NCI-H524 treated with DMSO at 0.1 percent for 48 hours (cell line): ENCODE data around the gene IRF2BP2.

ENCODE experiments used
- DNase-seq: peaks from one replicate; lab custom pipeline; 2025; lab: John Stamatoyannopoulos, UW

IRF2BP2 gene

DNA sequence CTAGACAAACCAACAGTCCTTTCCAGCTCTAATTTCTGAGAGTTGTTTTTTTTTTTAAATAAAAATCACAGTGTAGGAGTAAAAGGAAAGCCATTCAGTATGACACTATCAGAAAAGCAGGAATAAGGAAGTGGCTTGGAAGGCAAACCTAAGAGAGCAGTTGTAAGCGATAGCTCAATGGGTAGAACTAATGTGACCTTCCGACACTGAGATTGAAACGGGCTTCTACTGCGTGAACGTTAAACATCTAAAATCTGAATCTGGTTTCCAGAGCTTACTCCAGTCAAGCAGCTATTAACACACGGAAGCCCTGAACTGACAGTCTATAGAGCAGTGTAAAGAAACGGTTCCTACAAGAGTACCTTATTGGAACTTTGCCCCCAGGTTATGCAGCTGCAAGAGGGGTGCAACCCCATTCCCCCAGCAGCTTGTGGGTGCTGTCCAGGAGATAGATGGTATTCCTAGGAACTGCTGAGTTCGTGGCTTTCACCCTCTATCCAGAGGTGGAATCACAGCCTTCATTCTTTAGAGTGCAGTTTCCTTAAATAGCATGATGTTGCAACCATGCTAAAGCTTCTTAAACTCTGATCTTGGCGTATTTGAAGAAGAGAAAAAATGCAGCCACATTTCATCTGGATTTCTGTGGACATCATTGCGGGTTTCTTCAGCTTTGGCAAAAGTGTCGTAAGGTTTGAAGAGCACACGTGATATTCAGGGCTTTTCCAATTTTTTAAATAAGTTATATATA lies 3.3 kb upstream of the IRF2BP2 start:
- DNase-seq = peak; percentile 29

DNA sequence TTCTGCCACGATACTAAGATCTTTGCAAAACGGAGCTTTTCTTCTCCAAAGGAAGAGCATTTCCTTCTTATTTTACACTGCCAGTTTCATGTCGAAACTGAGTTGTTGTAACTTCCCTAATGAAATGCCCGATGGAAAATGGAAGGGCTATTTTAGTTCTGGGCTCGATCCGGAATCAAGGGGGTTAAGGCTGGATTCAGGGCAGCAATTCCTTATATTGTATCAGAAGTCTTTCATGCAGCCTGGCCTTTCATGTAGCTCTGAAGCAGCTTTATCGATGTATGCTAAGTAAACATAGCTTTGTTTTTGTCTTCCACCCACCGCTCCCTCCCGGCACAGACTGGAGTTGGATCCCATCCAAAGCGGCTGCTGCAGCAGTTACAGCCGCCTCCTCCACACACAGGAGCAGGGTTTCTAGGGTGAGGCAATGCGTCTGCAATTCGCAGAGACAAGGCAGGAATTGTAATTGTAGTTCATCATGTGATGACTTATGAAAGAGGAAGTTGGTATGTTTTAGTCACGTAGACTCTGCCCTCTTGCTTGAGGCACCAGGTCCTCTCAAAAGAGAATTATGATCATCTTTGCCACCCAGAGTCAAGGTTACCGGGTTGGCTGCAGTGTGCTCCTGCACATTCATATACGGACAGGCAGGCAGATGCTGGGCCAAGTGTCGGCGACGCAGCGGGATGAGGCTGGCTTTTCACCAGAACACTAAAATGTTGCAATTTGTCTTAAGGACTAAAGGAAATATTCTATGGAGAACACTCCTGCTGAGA lies 2.6 kb upstream of the IRF2BP2 start:
- peak; percentile 48 for DNase-seq

DNA sequence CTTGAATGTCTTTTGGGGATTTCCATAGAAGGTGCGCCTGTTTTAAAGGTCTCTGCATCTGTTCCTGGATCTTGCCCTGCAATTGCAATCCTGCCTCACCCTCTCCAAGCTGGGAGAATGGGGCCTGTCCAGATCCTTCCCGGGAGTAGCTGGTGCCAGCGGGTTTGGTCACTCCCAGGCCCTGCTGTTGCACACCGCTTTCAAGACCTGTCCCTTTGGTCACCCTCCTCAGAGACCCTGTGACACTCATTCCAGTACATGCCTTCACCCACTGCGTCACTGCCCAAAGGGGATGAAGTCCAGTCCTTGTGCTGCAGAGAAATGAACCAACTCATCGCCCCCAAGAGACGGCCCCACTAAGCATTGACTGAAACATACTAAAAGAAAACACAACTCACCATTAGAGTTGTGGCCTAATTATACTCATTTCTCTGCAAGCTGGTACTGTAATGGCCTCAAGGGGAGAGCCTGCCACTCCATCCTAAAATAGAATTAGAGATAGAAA lies 1.9 kb upstream of the IRF2BP2 start:
- DNase-seq = no peak

DNA sequence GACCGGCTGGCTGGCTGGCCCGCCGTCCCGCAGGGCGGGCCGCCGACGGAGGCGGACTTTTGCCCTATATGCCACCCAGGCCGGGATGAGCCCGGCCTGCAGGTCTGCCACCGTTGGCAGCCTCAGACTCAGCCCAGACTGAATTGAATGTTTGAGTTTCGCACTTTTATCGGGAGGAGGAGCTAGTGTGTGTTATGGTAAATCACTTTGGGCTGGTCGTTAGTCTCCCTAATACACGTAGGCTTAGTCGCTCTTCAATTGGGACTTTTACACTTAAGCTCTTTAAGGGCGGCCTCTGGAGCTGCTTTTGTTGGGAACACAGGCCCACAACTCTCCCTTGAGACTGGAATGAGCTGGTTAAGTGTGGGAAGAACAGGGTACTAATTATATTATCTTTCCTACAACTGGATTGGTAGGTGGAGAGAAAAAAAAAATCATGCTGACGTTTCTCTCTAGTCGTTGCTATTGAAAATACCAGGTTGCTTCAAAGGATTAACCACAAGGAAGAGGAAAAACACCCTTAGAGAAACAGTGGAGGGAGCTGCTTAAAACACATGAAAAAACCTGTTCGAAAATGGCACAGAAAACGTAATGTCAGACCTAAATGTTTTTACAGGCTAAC lies 1.4 kb upstream of the IRF2BP2 start:
- DNase-seq = peak; percentile 94

DNA sequence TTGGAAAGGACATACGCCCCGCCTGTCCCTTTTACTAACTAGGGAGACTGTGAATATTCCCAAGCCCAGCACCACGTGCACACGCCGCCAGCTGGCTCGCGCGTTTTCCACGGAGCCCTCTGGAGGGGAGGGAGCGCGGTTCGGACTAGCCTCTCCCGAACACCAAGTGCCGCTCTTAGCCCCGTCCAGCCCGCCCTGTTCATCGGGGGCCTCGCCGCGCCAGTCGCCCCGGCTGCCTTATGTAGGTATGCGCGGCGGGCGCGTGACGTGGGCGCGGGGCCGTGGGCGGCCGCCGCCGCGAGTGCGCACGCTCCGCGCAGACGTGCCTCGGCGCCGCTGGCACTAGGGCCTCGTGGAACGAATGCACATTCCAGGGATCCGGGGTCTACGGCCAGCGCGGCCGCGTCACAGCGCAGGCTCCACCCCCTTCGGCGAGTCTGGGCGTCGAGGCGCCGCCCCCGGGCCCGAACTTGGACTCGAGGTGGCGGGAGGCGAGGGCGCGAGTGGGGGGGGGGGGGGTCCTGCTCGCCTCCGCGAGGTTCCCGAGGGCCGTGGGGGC lies 767 bp upstream of the IRF2BP2 start:
- DNase-seq = peak; percentile 72

DNA sequence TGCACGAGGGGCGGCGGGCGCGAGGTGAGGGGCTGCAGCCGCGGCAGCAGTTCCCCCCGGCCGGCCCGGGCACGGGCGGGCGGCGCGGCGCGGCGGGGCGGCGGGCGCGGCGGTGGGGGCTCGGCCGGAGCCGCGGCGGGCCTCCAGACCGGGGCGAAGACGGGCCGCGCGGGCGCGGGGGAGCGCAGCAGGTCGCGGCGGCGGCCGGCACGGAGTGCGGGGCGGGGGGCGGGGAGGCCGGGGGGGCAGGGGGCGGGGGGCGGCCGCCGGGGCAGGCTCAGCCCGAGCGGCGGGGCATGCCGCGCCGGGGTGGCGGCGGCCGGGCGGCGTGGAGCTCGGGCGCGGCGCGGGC lies 311 bp downstream of the IRF2BP2 start:
- no peak for DNase-seq

DNA sequence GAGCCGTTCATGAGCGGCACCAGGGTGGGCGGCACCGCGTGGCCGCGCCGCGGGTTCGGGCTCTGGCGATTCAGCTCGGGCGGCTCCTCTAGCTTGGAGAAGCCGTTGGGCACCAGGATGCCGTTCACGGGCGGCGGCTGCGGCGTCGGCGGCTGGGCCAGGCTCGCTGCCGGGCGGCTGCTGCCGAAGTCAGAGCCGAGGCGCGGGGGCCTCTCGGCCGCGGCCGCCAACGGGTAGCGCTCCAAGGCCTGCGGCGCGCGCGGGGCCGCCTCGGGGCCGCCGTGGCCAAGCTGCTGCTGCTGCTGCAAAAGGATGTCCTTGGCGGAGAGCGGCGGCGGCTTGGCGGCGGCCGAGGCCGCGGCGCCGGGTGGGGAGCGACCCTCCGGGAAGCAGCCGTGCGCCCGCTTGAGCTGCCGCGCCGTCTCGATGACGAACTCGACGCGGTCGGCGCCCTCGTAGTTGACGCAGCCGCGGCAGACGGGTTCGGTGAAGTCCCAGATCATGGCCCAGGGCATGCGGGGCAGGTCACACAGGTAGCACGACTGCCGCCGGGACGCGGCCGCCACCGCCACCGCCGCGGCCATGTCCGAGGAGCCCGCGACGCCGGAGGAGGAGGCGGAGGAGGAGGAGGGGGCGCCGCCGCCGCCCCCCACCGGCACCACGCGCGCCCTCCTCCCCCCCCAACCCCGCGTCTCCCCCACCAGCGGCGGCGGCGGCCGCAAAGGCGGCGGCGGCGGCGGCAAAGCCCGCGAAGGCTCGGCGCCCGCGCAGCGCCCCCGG lies 877 bp downstream of the IRF2BP2 start:
- no peak for DNase-seq

DNA sequence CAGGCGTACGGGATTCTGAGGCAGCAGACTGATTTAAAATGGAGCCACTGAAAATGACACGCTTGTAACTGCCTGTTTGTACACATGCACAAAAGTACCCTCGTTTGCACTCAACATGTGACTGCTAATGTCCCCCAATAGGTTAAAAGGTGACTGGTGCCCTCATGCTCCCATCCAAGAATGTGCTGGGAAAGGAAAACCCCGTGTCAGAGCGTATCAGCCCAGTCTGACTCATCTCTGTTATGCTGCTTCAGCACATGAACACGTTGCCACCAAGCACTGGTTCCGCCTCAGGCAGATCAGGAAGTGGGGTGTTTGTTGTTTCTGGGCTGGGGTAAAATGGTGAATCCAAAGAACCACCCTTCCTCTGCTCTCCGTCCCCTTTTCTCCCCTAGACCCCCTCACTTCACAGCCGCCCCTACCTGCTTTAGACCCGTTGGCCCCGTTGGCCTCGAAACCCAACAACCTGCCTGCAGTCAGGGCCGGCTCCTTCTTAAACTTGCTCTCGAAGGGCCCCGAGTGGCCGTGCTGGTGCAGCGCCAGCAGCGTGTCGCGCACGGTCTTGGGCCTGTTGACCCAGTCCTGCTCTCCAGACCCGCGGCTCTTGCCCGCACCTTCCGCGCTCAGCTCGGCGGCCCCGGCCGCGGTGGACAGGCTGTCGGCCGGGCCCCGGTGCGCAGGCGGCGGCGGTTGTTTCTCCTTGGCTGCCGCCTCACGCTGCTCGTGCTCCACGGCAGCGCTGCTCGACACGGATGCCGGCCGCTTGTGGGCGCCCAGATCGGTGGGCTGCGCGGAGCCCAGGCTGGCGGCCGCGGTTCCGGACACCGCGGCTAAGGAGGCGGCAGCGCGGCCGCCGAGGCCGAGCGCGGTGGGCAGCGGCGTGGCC lies 1.7 kb downstream of the IRF2BP2 start:
- no peak for DNase-seq

DNA sequence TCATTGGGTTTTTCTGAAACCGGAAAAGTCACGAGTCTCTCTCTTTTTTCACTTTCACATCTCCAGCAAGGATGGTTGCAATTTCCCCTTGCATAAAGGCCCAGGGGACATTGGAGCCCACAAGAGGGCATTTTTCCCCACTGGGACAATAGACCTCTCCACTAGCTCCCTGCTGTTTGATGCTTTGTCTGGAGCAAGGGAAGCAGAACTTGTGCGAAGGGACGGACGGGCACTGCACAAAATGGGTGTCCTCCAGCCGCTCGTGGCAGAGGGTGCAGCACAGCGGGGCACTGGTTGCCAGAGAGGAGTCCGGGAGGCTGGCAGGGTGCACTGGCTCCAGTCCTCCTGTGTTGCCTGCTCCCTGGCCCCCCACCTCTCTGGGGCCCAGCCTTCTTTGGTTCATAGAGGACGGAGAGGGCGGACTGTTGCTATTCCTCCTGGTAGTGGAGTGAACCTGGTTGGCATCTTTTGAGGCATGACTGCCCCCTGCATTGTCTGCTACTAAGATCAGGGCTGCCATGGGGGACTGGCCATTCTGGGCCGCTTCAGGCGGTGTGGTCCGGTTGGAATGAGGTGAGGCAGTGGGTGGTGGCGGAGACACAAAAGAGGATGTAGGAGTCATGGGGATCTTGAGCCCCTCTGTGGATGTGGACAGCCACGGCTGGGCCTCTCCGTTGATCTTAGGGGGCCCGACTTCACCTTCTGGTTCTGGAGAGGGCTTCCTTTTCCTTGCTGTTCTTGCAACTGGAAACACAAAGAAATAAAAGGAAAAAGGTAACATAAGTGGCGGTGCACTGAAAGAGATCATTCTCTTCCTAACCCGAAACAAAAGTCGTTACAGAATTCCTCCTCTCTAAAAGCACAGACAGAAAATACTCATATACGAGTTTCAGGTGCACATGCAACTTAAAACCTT lies 2.6 kb downstream of the IRF2BP2 start:
- DNase-seq = no peak

DNA sequence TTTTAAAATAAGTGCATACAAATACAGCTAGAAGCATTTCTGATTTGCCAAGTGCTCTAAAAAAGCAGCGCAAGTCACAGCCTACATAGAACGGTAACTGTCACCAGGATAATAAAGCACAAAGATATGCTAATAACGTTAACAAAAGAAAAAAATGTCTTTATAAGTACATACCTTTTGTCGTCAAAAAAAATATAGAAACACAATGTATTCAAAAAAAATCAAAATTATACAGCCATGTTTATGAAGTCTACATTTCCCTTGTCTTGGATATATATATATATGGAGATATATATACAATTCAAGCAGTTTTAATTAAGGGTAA lies 3.2 kb downstream of the IRF2BP2 start:
- no peak for DNase-seq

DNA sequence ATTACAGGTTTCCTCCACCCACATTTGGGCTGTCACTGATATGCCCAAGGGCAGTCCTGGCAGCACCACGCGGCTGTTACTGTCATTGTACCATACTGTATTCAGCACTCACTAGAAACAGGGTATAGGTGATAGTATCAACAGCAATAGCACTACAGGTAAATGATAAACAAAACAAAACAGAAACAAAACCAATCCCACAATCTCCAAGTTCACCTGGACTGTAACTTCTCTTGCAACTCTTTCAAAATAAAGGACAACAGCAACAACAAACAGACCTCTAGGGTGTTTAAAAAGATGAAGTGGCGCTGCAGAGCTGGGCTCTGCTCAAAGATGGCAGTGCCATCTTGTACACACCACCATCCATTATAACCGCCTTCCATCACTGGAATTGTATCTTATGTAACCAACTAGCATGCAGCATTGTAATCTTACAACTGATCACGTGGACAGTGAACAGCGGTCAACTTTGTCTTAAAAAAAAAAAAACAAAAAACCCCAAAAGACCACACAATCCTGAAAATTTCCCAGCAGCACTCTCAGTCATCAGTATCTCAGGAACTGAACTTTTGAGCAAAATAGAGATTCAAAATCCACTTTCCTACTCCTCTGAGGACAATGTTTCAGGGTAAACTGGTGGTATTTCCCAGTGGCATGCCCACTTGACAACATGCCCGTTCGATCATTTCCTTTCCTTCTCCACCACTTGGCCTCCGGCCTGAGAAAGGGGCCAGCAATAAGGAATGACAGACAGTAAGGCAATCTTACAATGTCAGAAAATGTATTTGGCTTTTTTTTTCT lies 3.8 kb downstream of the IRF2BP2 start:
- DNase-seq = peak; percentile 67

DNA sequence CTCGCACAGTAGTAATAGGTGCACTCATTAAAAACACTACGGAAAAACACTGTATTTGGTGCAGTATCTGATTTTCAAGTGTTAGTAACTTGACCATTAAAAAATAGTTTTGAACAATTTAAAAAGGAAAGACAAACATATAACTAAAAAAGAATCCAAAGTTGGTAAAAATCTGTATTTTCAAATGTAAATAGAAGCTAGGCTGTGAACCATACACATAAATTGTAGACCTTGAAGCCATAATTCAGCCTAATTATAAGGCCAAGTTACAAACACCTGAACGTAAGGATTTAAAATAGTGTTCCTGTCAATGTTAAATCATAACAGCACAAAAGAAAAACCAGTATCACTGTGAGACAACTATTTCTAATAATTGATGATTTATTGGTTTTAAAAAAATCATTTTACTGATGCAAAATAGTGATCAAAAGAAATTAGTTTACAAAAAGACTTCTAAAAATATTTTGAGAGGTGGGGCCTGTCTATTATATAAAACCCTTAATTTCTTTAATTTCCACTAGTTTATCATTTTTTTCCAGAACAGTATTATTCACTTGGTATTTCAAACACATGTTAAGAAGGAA lies 4.5 kb downstream of the IRF2BP2 start:
- DNase-seq = no peak

DNA sequence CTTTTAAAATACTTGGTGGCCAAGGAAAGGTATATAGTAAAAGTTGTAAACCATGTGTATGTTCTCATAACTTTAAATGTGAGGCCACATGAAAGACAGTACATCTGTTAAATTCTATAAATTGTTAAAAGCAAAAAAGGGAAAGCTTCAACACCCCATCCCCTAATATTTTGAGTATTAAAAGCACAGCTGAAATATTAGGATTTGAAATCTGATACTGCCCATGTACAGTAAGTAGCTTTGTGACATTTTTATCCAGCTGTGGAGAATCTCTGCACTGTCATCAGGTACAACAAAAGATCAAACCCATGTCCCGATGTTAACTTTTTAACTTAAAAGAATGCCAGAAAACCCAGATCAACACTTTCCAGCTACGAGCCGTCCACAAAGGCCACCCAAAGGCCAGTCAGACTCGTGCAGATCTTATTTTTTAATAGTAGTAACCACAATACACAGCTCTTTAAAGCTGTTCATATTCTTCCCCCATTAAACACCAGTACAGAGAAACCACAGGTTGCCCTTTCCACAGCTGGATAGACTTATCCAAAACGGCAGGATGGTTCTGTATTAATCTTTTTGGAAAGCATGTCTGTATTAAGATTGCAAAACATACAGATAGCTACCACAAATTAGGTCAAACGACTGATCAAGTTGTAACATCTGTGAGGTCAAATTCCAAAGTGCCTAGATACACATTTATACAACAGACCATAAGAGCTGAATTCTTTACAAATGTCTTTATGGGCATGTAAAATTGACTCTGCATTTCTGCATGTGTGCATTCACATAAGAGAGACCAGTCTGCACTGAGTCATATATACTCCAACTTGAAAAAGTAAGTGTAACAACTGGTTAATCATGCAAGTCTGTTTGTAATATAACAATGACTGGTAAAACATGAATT lies 5.2 kb downstream of the IRF2BP2 start:
- DNase-seq = peak; percentile 17

DNA sequence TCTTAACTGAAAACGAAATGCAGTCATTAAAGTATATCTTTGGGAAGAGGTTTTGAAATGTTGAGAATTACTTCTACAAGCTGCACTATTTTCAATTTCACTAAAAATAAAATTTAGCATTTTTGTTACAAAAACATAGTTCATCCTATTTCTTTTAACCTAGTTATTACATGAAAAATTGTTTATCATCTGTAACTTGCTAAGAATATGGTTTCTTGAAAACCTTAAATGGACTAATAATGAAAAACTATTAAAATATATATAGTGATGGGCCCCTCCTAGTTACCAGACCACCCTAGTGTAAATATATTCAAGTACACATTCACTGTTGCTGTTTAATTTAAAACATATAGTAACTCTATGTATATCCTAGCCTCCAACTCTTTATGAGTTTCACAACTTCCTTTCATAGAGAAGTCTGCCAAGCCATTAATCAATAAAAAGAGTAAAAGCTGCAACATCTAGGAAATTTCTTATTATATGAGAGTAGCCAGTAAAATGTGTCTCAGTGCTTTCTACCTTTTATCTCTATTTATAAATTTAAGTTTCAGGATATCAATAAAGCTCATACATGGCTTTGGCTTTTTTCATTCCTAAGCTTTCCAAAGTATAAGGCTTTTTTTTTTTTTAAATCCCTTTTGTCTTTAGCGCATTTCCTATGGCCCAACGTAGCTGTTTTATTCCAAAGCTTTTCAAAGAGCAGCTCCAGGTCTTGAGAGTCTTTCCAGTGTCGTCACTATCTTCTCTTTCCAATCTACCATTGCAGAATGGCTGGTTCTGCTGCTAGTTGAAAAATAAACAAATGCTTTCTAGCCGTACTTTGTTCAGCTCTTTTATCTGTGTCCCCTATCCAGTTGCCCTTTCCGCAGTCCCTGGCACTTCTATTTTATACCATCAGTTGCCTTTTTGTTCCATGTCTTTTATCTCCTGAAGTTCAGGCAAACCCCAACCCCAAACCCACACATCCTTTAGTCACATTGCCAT lies 6.5 kb downstream of the IRF2BP2 start:
- no peak for DNase-seq

DNA sequence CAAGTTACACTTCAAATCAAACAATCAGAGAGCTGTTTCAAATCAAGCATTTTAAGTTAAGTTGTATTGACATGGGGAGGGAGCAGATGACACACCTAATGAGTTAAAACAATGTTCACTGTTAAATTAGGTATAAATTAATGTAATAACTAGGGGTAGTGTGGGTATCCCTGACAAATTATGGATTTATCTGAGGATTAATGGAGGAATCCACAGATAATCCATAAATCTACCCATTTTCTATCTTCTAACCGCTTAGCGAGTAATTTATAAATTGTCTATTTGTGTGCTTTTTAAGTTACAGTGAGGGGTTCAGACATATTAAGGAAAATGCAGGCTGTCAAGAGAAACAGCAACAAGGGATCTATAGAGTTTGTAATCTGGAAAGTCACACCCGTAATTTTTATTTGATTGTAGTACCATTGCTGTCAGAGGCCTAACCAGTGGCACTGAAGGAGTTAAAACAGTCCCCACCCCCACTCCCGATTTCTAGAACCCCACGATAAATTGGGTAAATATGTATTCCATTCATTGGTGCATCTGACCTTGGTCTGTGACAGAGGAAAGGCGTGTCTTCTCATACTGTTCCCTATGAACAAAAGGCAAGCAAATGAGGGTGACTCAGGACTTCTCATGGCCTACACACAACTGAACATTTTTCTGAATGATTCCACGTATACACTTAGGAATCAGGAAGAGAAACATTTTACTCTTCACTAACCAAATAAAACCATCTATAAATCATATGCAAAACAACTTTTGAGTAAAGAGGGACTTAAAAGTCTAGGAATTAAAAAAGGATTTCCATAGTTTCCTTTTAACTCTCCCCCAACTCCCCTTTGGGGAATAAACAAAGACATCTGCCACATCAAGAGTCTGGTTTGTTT lies 7.4 kb downstream of the IRF2BP2 start:
- peak; percentile 33 for DNase-seq
